Stimulated activated CD4-positive, alpha-beta T cell treated with anti-CD3 and anti-CD28 coated beads, Interleukin-4, amount 100 ng/mL, for 48 hours (primary cell): Measurements from ENCODE around the gene CLDN1.
"Not testable (repeated sequence)": the region's sequence is repeated elsewhere in the genome, so short reads cannot be mapped to it uniquely, and the experiment has no call there.

Experiments
- DNase-seq, 2 donors: peaks; one replicate each; pipeline ENCODE4 v3.0.0-alpha.2; 2020; ENCODE audit warnings: low read depth in 2 of 2

Gene CLDN1

DNA sequence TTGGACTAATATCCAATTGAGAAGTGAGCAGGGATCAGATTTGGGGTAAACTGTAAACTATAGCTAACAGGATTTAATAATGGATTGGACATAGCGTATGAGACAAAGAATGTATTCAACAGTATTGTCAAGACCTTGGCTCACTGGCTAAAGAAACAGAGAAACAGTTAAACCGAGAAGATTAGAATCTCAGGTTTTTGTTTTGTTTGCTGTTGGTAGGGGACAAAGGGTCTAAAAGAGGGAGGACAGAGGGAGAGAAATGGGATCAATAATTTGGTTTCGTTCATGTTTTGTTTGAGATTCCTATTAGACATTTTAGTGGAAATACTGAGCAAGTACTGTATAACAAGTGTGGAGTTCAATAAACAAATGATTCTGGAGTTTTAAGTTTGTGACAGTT is 28.6 kb downstream of the CLDN1 start:
- no peak for DNase-seq

DNA sequence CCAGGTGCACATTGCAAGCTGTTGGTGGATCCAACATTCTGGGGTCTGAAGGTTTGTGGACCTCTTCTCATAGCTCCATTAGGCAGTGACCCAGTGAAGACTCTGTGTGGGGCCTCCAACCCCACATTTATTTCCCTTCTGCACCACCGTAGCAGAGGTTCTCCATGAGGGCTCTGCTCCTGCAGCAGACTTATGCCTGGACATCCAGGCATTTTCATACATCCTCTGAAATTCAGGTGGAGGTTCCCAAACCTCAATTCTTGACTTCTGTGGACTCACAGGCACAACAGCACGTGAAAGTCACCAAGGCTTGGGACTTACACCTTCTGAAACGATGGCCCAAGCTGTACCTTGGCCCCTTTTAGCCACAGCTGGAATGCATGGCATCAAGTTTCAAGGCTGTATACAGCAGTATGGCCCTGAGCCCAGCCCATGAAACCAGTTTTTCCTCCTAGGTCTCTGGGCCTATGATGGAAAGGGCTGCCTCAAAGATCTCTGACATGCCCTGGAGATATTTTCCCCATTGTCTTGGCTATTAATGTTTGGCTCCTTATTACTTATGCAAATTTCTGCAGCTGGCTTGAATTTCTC is 30.2 kb downstream of the CLDN1 start:
- DNase-seq = no peak

DNA sequence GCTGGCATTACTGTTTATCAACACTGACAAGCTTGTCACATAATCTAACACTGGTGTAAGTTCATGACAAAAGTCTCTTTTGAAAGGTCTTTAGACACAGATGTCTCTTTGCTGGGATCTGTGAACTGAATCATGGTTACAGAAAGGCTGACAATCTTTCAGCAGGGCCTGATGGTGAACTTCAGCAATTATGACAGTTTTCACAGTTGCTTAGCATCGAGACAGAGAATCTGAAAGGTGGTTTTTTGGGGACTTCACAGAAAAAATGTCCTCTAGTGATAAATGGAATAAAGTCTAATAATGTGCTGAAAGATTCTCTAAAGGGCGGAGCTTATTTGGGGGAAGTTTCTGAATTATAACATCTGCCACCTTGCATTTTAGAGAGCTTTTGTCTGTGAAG is 32.3 kb downstream of the CLDN1 start:
- no peak for DNase-seq

DNA sequence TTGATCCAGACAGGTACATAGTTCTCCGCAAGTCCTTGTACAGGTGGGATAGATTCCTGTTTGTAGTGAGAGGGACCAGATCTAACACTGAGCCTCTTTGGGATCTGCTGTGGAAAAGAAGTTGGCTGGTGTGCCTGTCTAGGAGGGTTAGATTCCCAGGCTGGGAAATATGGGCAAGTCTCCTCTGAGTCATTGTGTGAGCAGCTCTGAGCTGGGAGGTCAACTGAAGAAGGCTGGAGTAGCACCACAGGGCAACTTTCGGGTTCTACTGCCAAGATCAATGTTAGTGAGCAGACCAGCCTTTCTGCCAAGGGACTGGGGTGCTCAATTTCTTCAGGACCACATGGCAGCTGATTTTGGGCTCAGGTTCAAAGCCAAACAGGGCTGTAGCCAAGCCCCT is 33.4 kb downstream of the CLDN1 start:
- no peak for DNase-seq

DNA sequence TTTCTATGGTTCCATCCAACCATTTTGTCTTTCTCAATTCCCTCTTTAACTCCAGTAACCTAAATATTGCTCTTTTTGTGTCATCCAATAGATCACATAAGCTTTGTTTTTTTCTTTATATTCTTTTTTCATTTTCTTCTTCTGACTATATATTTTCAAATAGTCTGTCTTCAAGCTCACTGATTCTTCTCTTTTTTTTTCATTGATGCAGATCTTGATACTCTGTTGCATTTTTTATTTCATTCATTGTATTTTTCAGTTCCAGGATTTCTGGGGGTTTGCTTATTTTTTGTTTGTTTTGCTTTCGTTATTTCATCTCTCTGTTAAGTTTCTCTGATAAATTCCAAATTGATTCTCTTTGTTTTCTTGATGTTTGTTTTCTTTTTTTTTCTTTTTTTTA is 36.2 kb downstream of the CLDN1 start:
- DNase-seq = no peak

DNA sequence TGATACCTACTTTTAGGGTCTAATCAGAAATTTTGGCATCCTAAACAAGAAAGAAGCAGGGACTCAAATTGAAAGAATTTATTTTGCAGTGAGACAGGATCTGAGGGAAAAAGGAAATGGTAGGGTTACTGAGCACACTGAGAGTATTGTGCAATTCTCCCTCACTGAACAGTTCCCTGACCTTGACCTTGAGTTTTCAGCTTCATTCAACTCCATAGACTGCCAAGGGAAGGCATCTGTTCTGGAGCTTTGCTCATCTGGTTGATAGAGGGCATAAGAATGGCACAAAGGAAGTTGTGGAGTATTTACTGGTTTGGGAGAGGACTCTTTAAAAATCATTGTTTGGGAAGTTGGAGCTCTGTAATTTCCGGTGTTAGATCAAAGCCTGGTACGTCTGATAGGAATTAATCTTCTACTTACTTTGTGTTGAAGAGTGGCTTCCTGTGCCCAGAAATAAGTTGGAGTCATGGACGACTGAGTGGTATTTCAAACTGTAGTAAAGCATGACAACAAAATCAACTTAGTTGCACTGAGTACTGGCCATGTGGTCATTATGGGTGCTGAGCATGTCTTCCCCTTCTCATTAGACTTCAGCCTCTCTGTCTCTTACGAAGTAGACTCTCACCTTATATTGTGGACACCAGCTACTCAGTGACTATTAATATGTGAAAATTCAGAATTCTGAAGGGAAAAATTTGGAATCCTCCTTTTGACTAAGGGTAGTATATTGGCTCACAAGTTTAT is 40.8 kb downstream of the CLDN1 start:
- no peak for DNase-seq

DNA sequence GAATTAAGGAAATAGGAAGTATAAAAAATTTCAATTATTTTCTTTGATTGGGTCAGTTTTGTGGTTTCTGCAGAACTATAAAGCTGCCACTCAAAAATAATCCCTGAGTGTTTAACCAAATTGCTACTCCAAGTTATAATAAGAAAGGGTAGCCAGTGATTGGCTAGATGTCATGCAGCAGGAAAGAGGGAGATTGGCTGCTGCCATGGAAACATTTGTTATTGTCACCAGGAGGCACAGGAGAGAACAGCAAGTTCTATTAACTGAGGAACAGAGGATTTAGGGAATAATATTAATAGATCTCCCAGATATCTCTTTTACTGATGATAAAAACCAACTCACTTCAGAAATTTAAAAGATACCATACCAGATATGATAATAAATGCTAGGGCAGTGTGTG is 42.6 kb downstream of the CLDN1 start:
- DNase-seq = no peak

DNA sequence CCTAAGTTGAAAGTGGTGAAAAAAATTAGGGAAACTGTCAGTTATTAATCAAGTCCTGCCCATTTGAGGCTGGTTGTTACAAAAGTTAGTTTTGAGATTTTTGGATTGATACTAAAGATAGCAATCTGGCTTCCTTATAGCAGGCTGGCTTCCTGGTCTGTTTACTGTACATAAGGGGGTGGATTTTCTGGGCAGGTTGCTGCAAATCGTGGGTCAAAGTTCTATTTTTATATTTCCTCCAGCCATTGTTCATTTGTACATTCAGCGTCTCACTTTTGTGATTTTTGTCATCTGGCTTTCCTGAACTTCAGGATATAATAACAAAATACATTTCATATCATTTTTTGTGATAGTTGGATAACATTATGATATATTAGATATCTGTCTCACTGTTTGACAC is 49.5 kb downstream of the CLDN1 start:
- DNase-seq = no peak

DNA sequence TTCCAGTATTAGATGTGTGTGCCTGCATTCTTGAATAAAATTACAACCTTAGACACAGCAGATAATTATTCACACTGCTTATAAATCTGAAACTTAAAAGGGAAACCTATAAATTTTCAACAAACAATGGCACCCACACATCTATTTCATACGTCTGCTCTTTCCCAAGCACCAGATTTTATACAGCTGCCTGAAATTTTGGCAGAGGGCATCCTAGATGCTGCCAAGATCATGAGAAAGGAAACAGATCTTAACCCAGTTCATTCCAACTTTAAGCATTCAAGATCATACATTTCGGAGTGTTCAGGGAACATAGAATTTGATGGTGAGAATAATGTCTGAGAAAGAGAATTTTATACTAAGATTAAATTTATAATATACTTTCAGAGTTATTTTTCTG is 53.1 kb downstream of the CLDN1 start:
- DNase-seq = no peak

DNA sequence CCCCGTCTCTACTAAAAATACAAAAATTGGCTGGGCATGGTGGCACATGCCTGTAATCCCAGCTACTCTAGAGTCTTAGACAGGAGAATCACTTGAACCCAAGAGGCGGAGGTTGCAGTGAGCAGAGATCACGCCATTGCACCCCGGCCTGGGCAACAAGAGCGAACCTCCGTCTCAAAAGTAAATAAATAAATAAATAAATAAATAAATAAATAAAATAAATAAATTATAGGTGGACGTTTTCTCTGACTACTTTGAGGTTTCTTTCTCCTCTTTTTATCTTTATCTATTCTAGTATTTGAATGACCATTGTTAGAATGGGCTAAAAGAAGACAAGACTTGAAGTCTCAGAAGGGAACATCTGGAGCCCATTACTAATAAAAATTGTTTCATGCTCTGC is 54.8 kb downstream of the CLDN1 start:
- not testable (repeated sequence) for DNase-seq

DNA sequence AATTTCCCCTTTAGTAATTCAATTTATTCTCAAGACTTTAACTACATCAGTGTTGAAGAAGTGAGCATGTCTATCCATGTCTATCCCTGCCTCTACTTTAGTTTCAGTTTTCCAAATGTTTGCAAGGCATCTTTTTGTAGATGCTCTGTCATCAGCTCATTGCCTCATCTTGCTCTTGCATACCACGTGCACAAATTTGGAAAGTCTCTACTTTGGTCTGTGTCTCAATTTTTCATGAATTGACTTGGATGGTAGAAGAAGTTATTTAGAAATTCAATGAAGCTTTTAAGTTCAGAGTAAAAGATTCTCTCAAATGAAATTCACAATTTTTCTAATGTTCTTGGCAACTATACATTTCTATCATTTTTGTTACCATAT is 55.3 kb downstream of the CLDN1 start:
- DNase-seq = no peak

DNA sequence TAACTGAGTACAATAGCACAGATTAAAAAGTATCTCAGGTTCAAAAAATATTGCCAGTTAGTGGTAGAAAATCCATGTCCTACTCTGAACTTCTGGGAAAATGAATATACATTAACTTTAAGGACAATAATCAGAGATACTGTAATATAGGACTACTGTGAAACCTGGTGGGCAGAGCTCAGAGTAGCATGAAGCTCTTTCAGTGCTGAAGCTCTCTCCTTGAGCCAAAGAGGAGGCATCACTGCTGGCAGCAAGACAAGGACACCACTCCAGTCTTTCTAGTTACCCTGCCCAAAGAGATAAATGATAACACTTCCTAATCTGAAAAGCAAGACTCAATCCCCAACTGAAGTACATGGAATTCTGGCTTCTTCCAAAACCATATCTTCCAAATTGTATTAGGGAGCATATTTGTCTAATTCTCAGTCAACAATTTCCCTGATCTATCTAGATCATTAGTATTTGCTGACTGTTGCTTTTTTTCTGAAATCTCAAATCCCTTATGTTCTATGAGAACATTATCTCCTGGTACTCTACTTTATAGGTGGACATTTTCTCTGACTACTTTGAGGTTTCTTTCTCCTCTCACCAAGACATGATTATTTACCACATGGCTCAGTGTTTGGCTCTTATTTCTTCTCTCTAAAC is 55.9 kb downstream of the CLDN1 start:
- DNase-seq = no peak

DNA sequence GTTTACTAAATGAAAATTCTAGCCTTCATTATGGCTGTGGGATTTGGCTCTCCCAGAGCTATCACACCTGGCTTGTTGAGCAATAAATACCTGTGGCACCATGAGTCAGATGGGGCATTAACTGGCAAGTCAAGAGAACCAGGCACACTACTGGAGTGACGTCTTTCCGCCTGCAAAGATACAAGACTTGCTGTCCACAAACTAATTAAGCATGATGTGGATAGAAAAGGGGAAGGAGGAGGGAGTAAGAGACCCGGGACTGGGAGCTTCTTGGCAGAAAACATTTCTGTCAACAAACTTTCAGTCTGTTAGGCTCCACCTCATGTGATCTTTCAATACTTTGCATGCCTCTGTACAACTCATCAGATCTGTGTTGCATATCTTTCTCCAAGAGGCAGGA is 56.5 kb downstream of the CLDN1 start:
- DNase-seq = no peak

DNA sequence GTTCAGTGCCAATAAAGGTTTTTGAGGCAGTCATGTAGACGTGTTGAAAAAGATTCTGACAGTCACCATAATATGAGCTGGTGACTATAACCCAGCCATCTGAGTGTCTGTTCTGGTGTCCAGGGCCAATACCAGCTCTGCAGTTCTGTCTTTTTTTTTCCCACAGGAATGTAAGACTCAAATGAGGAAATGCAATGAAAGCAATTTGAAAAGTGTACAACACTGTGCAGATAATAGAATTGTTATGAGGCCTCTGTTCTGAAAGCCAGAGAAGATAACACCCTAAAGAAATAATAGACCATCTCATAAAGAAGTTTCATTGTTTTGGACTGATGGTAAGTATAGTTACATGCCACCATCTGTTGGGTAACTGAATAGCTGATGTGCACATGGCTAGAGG is 57.1 kb downstream of the CLDN1 start:
- DNase-seq = no peak

DNA sequence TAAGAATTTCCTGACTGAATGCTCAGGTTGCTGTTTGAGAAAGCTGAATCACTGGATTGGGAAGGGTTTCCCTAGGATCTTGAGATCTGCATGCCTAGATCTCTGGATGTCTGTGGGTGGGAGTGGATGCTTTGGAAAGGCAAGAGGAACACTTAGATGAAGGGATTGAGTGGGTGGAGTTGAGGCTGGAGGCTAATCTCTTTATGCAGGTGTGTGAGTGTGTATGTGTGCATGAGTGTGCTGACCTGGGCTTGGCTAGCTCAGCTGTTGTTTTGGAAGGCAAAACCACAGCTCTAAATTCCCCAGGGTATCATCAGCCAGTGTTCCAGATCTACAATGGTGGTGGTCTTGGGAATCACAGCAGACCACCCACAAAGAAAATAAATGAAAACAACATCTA is 60.5 kb downstream of the CLDN1 start:
- DNase-seq = no peak

DNA sequence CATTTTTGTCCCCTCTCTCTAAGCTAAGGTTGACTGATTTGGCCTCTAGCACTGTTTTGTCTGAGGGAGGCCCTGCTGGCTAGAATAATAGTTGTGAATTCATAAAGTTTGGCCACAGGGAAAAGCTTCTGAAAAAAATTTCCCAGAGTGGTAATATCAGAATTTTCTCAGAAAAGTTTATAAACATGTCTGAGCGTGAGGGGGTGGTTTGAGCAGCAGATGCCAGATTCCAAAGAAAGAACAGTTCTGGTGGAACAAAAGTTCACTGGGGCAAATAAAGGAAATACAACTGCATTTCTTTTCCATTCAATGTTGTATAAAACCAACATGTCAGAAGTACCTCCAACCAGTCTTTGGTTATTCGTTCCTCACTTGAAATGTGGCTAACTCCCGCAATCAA is 61.2 kb downstream of the CLDN1 start:
- DNase-seq = no peak

DNA sequence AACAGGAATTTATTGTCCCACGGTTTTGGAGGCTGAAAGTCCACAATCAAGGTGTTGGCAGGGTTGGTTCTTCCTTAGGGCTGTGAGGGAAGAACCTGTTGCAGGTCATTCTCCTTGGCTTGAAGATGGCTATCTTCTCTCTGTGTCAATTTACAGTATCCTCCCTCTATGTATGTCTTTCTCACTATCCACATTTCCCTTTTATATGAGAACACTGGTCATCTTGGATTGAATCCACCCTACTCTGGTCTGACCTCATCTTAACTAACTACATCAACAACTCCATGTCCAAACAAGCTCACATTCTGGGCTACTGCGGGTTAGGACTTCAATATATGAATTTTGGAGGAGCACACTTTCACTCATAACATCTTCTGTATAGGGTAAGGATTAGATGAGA is 61.9 kb downstream of the CLDN1 start:
- no peak for DNase-seq

DNA sequence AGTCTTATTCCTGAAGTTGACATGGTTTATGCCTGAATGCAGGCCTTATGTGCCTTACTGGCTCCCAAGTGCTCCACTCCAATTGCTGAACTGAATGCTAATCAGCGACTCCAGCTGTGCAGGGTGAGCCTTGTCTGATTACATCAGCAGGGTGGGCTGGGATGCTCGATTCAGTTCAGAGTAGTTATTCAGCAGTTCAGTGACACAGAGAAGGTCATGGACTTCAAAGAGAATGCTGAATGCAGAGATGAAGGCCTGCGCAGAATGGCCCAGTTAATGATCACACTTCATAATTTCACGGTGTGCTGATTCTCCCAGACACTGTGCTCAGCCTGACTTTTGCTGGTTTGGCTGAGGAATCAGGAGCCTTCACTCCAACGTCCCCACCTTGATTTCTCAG is 63.6 kb downstream of the CLDN1 start:
- no peak for DNase-seq
